SIG-M5 treated with dmso at 0.1 percent for 504 hours (cell line): ENCODE measurements around the gene ZBTB26.
"Not testable (repeated sequence)": the region's sequence is repeated elsewhere in the genome, so short reads cannot be mapped to it uniquely, and the experiment has no call there.

Source experiments
- DNase-seq: peaks from one replicate; lab custom pipeline; 2025; ENCODE audit not compliant: unreplicated experiment; lab: John Stamatoyannopoulos, UW

Gene ZBTB26

GRCh38 chr9:122929796-122930354, 1.4 kb downstream of the ZBTB26 start:
- no peak for DNase-seq

- DNase-seq: no peak
Observed at GRCh38 chr9:122923947-122924346, 7.4 kb downstream of the ZBTB26 start.

GRCh38 chr9:122922713-122923112, 8.6 kb downstream of the ZBTB26 start:
- no peak for DNase-seq

- no peak for DNase-seq
Observed at GRCh38 chr9:122918310-122918709, 13.0 kb downstream of the ZBTB26 start.

GRCh38 chr9:122912964-122913673, 18.2 kb downstream of the ZBTB26 start, which contains the start of gene ZBTB6:
Gene ZBTB6 (minus strand): TSS chr9:122913323. CDS start chr9:122912072, 1,251 bp downstream.
- peak; percentile 86 for DNase-seq

- DNase-seq: no peak
Observed at GRCh38 chr9:122912671-122912963, 18.7 kb downstream of the ZBTB26 start.

GRCh38 chr9:122906122-122906521, 25.2 kb downstream of the ZBTB26 start:
- DNase-seq: not testable (repeated sequence)

- DNase-seq: peak; percentile 99
Observed at GRCh38 chr9:122904823-122905710, 26.2 kb downstream of the ZBTB26 start, which contains the start of gene RC3H2. Gene RC3H2 (minus strand): TSS chr9:122905359. CDS start chr9:122897509, 7,850 bp downstream.

GRCh38 chr9:122904466-122904822, 26.9 kb downstream of the ZBTB26 start:
- DNase-seq: no peak

- no peak for DNase-seq
Observed at GRCh38 chr9:122900791-122901190, 30.5 kb downstream of the ZBTB26 start.

GRCh38 chr9:122897969-122898368, 33.3 kb downstream of the ZBTB26 start:
- no peak for DNase-seq

GRCh38 chr9:122888480-122888879, 42.8 kb downstream of the ZBTB26 start:
- DNase-seq: no peak

GRCh38 chr9:122883125-122883524, 48.2 kb downstream of the ZBTB26 start:
- no peak for DNase-seq

- DNase-seq: no peak
Observed at GRCh38 chr9:122879443-122879842, 51.9 kb downstream of the ZBTB26 start.

GRCh38 chr9:122875523-122875922, 55.8 kb downstream of the ZBTB26 start:
- no peak for DNase-seq

- not testable (repeated sequence) for DNase-seq
Observed at GRCh38 chr9:122867276-122867675, 64.0 kb downstream of the ZBTB26 start.

- no peak for DNase-seq
Observed at GRCh38 chr9:122866079-122866478, 65.2 kb downstream of the ZBTB26 start.
